ENCODE results near the gene PRKACA.

Gene PRKACA

GRCh38 chr19:14122924-14123323 lies 5.4 kb upstream of the PRKACA start:
- no peak for TF ChIP-seq CTCF (IDR thresholded peaks at IDR 0.05; ENCODE audit: control insufficient read depth, extremely low read depth, insufficient read depth)
- no peak overlapping the region for H3K4me3 ChIP-seq (ENCODE audit: low read depth, low read length)
- no peak for DNase-seq (ENCODE audit: low read depth)

GRCh38 chr19:14120497-14120780 lies 2.9 kb upstream of the PRKACA start:
- no peak for DNase-seq (ENCODE audit: low read depth)
- no peak for TF ChIP-seq CTCF (IDR thresholded peaks at IDR 0.05; ENCODE audit: control insufficient read depth, extremely low read depth, insufficient read depth)
- no peak overlapping the region for H3K4me3 ChIP-seq (ENCODE audit: low read depth, low read length)

- TF ChIP-seq CTCF (IDR thresholded peaks at IDR 0.05; ENCODE audit: control insufficient read depth, extremely low read depth, insufficient read depth): no peak
- no peak for DNase-seq (ENCODE audit: low read depth)
- no peak overlapping the region for H3K4me3 ChIP-seq (ENCODE audit: low read depth, low read length)
Measured at GRCh38 chr19:14119644-14120496, 2.3 kb upstream of the PRKACA start.

- H3K4me3 ChIP-seq (ENCODE audit: low read depth, low read length): peak overlapping the region; percentile 60
- DNase-seq (ENCODE audit: low read depth): no peak
- no peak for TF ChIP-seq CTCF (IDR thresholded peaks at IDR 0.05; ENCODE audit: control insufficient read depth, extremely low read depth, insufficient read depth)
Measured at GRCh38 chr19:14119146-14119545, 1.6 kb upstream of the PRKACA start.

- no peak for DNase-seq (ENCODE audit: low read depth)
Measured at GRCh38 chr19:14118165-14119051, 846 bp upstream of the PRKACA start.

GRCh38 chr19:14116918-14117578 lies 514 bp downstream of the PRKACA start:
- no peak for DNase-seq (ENCODE audit: low read depth)
- TF ChIP-seq CTCF (IDR thresholded peaks at IDR 0.05; ENCODE audit: control insufficient read depth, extremely low read depth, insufficient read depth): no peak
- H3K4me3 ChIP-seq (ENCODE audit: low read depth, low read length): peak overlapping the region; percentile 90

More at GRCh38 chr19:14118165-14119051, 846 bp upstream of the PRKACA start:
- H3K4me3 ChIP-seq (ENCODE audit: low read depth, low read length): peak overlapping the region; percentile 60
- TF ChIP-seq CTCF (IDR thresholded peaks at IDR 0.05; ENCODE audit: control insufficient read depth, extremely low read depth, insufficient read depth): no peak

Data from LNCaP clone FGC (cell line).